GM21723 (cell line): ENCODE results near the gene EDN3.

Experiments used
- ATAC-seq: cut with Tn5 transposase; IDR thresholded peaks from one replicate; pipeline ENCODE4 v1.9.1; 2021; ENCODE audit warnings: mild to moderate bottlenecking, moderate library complexity; ENCODE audit not compliant: unreplicated experiment

The EDN3 gene

GRCh38 chr20:59307270-59307669, 6.9 kb downstream of the EDN3 start:
- no peak for ATAC-seq

- ATAC-seq: no peak
Observed at GRCh38 chr20:59308493-59309201, 8.2 kb downstream of the EDN3 start.

DNA sequence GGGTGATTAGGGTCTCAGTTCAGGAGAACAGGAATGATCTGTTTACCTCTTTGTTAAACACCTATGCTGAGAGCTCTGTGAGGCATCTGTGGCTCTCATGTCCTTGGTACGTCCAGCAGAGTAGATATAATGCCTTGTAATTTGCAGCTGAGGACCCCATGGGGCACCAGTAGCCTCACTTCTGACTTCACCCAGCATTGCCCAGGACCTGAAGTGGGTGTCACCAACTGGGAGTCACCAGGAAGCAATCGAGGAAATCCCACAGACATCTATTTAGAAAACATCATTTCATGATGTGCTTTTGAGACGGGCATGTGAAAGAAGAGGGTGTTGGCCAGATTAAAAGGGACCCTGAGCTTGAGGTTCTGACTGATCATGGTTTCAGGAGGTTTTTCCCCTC, 8.8 kb downstream of the EDN3 start:
- ATAC-seq: no peak

- ATAC-seq: no peak
Observed at GRCh38 chr20:59314997-59315396, 14.6 kb downstream of the EDN3 start.

- ATAC-seq: no peak
Observed at GRCh38 chr20:59316911-59317731, 16.7 kb downstream of the EDN3 start.

- ATAC-seq: no peak
Observed at GRCh38 chr20:59318201-59318790, 17.9 kb downstream of the EDN3 start.

- ATAC-seq: no peak
Observed at GRCh38 chr20:59318803-59319202, 18.4 kb downstream of the EDN3 start.

GRCh38 chr20:59320426-59320825, 20.0 kb downstream of the EDN3 start:
- ATAC-seq: no peak

DNA sequence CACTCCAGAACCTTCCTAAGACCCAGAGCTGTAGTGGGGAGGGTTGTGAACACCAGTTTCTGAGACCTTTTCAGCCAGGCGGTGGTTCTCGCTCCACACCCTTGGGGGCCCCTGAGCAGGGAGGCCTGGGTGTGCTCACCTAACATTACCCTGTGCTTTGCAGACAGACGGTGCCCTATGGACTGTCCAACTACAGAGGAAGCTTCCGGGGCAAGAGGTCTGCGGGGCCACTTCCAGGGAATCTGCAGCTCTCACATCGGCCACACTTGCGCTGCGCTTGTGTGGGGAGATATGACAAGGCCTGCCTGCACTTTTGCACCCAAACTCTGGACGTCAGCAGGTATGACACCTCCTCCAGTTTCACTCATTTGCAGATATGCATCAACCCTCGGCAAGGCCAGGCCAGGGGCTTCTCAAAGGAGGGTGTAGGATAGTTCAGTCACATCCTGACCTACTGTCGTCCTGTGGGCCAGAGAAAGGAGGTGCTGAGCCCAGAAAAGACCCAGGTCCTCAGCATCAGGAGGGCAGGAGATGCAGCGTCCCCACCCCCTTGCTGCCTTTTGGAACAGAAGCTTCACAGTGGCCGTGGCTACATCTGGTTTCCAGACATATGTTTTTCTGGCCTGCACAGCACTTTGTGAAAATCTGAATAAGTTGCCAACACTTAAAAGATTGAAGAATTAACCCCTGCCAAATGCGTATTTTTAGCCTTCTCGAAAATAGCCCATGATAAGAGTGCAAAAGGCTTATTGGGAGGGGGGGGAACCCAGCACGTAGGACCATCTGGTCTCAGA, 20.6 kb downstream of the EDN3 start:
- no peak for ATAC-seq

DNA sequence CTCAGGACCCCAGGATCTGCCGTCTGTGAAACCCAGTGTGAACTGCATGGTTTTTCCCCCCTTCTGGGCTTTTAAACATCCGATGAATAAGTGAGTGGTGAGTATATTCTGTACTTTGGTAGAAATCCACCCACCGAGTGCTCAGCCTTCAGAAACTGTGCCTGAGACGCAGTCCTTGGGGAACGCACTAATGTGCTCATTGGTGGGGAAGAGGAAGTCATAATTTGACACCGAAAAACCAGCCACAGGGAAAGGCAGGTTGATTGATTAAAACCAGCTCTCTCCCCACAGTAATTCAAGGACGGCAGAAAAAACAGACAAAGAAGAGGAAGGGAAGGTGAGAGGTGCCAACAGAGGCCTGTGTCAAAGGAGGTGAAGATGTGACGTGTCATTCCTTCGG, 21.7 kb downstream of the EDN3 start:
- ATAC-seq: no peak

GRCh38 chr20:59322585-59323454, 22.4 kb downstream of the EDN3 start:
- ATAC-seq: no peak

- ATAC-seq: no peak
Observed at GRCh38 chr20:59323731-59324130, 23.3 kb downstream of the EDN3 start.

- ATAC-seq: no peak
Observed at GRCh38 chr20:59324521-59325141, 24.2 kb downstream of the EDN3 start.

GRCh38 chr20:59325142-59325523, 24.7 kb downstream of the EDN3 start:
- no peak for ATAC-seq

DNA sequence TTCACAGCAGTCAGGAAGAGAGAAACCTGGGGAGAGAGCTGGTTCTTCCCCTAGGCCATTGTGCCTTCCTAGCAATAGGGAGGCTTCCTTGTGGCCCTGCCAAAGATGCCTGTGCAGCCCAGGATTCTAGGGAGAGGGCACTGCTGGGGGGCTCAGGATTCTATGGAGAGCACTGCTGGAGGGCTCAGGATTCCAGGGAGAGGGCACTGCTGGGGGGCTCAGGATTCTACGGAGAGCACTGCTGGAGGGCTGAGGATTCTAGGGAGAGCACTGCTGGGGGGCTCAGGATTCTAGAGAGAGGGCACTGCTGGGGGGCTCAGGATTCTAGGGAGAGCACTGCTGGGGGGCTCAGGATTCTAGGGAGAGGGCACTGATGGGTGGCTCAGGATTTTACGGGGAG, 25.8 kb downstream of the EDN3 start:
- ATAC-seq: no peak

- no peak for ATAC-seq
Observed at GRCh38 chr20:59328071-59328470, 27.7 kb downstream of the EDN3 start.

- no peak for ATAC-seq
Observed at GRCh38 chr20:59331721-59332329, 31.4 kb downstream of the EDN3 start.

DNA sequence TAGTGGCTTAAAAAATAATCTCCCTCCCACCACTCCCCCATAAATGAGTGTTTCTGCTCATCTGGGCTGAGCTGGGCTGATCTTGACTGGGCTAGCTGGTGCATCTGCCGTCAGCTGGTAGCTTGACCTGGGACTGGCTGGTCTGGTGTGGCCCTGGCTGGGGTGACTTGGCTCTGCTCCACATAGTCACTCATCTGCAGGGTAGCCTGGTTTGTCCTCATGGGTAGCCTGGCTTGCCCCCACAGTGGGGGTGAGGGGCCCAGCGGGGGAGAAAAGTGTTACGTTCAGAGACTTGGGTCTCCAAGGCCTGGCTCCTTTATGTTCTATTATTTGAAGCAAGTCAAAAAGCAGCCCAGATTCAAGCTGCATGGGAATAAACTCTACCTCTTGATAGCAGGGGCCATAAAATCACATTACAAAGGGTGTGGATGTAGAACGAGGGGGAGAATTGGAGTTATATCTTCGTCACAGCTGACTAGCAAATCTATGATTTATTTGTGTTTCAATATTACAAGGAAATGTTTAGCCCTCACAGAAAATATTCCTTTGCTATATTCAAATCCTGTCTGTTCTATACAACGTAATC, 32.9 kb downstream of the EDN3 start:
- no peak for ATAC-seq

DNA sequence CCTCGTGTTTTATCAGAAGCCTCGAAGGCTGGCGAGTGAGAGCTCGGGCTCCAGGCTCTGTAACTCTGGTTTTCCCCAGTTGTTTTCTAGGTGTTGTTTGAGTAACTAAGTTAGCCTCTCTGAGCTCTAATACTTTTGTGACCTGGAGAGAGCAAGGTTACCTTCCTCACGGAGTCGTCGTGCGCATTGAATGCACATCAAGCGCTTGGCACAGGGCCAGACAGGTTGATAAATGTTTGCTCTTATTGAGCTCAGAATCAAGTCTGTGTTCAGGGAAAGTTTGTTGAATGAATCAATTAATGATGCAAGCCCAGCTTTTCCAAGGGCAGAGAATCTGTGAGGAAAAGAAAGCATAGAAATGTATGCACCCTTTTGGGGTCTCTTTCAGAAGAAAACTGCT, 33.5 kb downstream of the EDN3 start:
- ATAC-seq: no peak
